HEK293 (cell line): ENCODE results near the gene CLCNKB.
A peak's percentile ranks its signal among the peaks of the same experiment; 100 is the strongest.

ENCODE experiments used
- GLIS1 ChIP-seq: fragments of 450-650 bp; formaldehyde crosslinking; IDR thresholded peaks from 2 replicates; pipeline ENCODE4 v1.5.1; 2016; ENCODE audit warnings: missing biosample characterization, missing genetic modification characterization
- KLF10 ChIP-seq: fragments of 450-650 bp; IDR thresholded peaks from 2 replicates; pipeline ENCODE4 v1.5.1; 2018; ENCODE audit warnings: missing biosample characterization, mild to moderate bottlenecking, missing genetic modification characterization
- OVOL3 ChIP-seq: fragments of 450-650 bp; formaldehyde crosslinking; IDR thresholded peaks from 2 replicates; pipeline ENCODE4 v1.5.1; 2016; ENCODE audit warnings: missing biosample characterization, missing genetic modification characterization
- REPIN1 ChIP-seq: fragments of 450-650 bp; formaldehyde crosslinking; IDR thresholded peaks from 2 replicates; pipeline ENCODE4 v1.5.1; 2017; ENCODE audit warnings: missing biosample characterization, missing genetic modification characterization, low read depth
- REST ChIP-seq: fragments of 450-650 bp; formaldehyde crosslinking; IDR thresholded peaks from 2 replicates; pipeline ENCODE4 v1.5.1; 2016; ENCODE audit warnings: missing biosample characterization, missing genetic modification characterization
- TRIM28 ChIP-seq: IDR thresholded peaks from 2 replicates; pipeline ENCODE4 v1.6.1; 2011; ENCODE audit warnings: low read length, control low read depth, borderline replicate concordance
- ZBTB17 ChIP-seq: fragments of 450-650 bp; formaldehyde crosslinking; IDR thresholded peaks from 2 replicates; pipeline ENCODE4 v1.5.1; 2016; ENCODE audit warnings: missing biosample characterization, missing genetic modification characterization
- ZBTB20 ChIP-seq: fragments of 450-650 bp; formaldehyde crosslinking; IDR thresholded peaks from 2 replicates; pipeline ENCODE4 v1.5.1; 2016; ENCODE audit warnings: missing biosample characterization, missing genetic modification characterization
- ZBTB8A ChIP-seq: fragments of 450-650 bp; formaldehyde crosslinking; IDR thresholded peaks from 2 replicates; pipeline ENCODE4 v1.5.1; 2016; ENCODE audit warnings: missing biosample characterization, missing genetic modification characterization
- ZEB2 ChIP-seq: fragments of 450-650 bp; formaldehyde crosslinking; IDR thresholded peaks from 2 replicates; pipeline ENCODE4 v1.5.1; 2016; ENCODE audit warnings: missing biosample characterization, missing genetic modification characterization
- ZFP41 ChIP-seq: fragments of 450-650 bp; formaldehyde crosslinking; IDR thresholded peaks from 2 replicates; pipeline ENCODE4 v1.5.1; 2016; ENCODE audit warnings: missing biosample characterization, missing genetic modification characterization, borderline replicate concordance
- ZNF114 ChIP-seq: fragments of 450-650 bp; formaldehyde crosslinking; IDR thresholded peaks from 2 replicates; pipeline ENCODE4 v1.5.0; 2017; ENCODE audit warnings: missing biosample characterization, missing genetic modification characterization
- ZNF133 ChIP-seq: fragments of 450-650 bp; formaldehyde crosslinking; IDR thresholded peaks from 2 replicates; pipeline ENCODE4 v1.5.1; 2016; ENCODE audit warnings: missing biosample characterization, missing genetic modification characterization
- ZNF221 ChIP-seq: fragments of 450-650 bp; formaldehyde crosslinking; IDR thresholded peaks from 2 replicates; pipeline ENCODE4 v1.5.1; 2017; ENCODE audit warnings: missing biosample characterization, missing genetic modification characterization, borderline replicate concordance
- ZNF266 ChIP-seq: fragments of 450-650 bp; formaldehyde crosslinking; IDR thresholded peaks from 2 replicates; pipeline ENCODE4 v1.5.1; 2016; ENCODE audit warnings: missing biosample characterization, missing genetic modification characterization, low read depth
- ZNF37A ChIP-seq: fragments of 450-650 bp; IDR thresholded peaks from 2 replicates; pipeline ENCODE4 v1.5.1; 2018; ENCODE audit warnings: missing biosample characterization, missing genetic modification characterization
- ZNF394 ChIP-seq: fragments of 450-650 bp; formaldehyde crosslinking; IDR thresholded peaks from 2 replicates; pipeline ENCODE4 v1.5.1; 2016; ENCODE audit warnings: missing biosample characterization, missing genetic modification characterization, mild to moderate bottlenecking, moderate library complexity, borderline replicate concordance
- ZNF416 ChIP-seq: fragments of 450-650 bp; formaldehyde crosslinking; IDR thresholded peaks from 2 replicates; pipeline ENCODE4 v1.5.1; 2016; ENCODE audit warnings: missing biosample characterization, missing genetic modification characterization
- ZNF510 ChIP-seq: fragments of 450-650 bp; formaldehyde crosslinking; IDR thresholded peaks from 2 replicates; pipeline ENCODE4 v1.5.1; 2018; ENCODE audit warnings: mild to moderate bottlenecking, missing genetic modification characterization, missing biosample characterization; ENCODE audit not compliant: insufficient replicate concordance
- ZNF548 ChIP-seq: fragments of 450-650 bp; formaldehyde crosslinking; IDR thresholded peaks from 2 replicates; pipeline ENCODE4 v1.5.1; 2016; ENCODE audit warnings: missing biosample characterization, missing genetic modification characterization
- ZNF623 ChIP-seq: fragments of 450-650 bp; formaldehyde crosslinking; IDR thresholded peaks from 2 replicates; pipeline ENCODE4 v1.5.1; 2016; ENCODE audit warnings: missing biosample characterization, missing genetic modification characterization
- ZNF626 ChIP-seq: fragments of 450-650 bp; sonication (Bioruptor Pico); formaldehyde crosslinking; IDR thresholded peaks from 2 replicates; pipeline ENCODE4 v1.5.1; 2018; ENCODE audit warnings: missing biosample characterization, missing genetic modification characterization, inconsistent platforms
- ZNF658 ChIP-seq: fragments of 450-650 bp; formaldehyde crosslinking; IDR thresholded peaks from 2 replicates; pipeline ENCODE4; 2016; ENCODE audit warnings: missing biosample characterization, missing genetic modification characterization
- ZNF747 ChIP-seq: fragments of 450-650 bp; formaldehyde crosslinking; IDR thresholded peaks from 2 replicates; pipeline ENCODE4 v1.5.1; 2016; ENCODE audit warnings: missing biosample characterization, missing genetic modification characterization
- ZNF791 ChIP-seq: fragments of 450-650 bp; formaldehyde crosslinking; IDR thresholded peaks from 2 replicates; pipeline ENCODE4 v1.5.1; 2016; ENCODE audit warnings: missing biosample characterization, missing genetic modification characterization
- ZNF792 ChIP-seq: fragments of 450-650 bp; formaldehyde crosslinking; IDR thresholded peaks from 2 replicates; pipeline ENCODE4 v1.5.1; 2016; ENCODE audit warnings: missing biosample characterization, missing genetic modification characterization
- TF ChIP-seq, protein P1 (sequence below): fragments of 450-650 bp; formaldehyde crosslinking; IDR thresholded peaks from 2 replicates; pipeline ENCODE4 v1.5.1; 2016; ENCODE audit warnings: missing biosample characterization, missing genetic modification characterization
- TF ChIP-seq, protein P2 (sequence below): fragments of 450-650 bp; formaldehyde crosslinking; IDR thresholded peaks from 2 replicates; pipeline ENCODE4 v1.5.1; 2016; ENCODE audit warnings: missing biosample characterization, missing genetic modification characterization
- TF ChIP-seq, protein P3 (sequence below): fragments of 450-650 bp; formaldehyde crosslinking; IDR thresholded peaks from 2 replicates; pipeline ENCODE4 v1.5.1; 2016; ENCODE audit warnings: missing biosample characterization, missing genetic modification characterization
- TF ChIP-seq, protein P4 (sequence below): fragments of 450-650 bp; formaldehyde crosslinking; IDR thresholded peaks from 2 replicates; pipeline ENCODE4 v1.5.1; 2017; ENCODE audit warnings: missing biosample characterization, missing genetic modification characterization
- TF ChIP-seq, protein P5 (sequence below): fragments of 450-650 bp; formaldehyde crosslinking; IDR thresholded peaks from 2 replicates; pipeline ENCODE4 v1.5.1; 2016; ENCODE audit warnings: missing biosample characterization, missing genetic modification characterization, borderline replicate concordance

The CLCNKB gene

GRCh38 chr1:16048573-16049189 lies 5.1 kb downstream of the CLCNKB start (continued):
- TF ChIP-seq REST (tag by site-specific recombination) (no peak), ZNF394 (tag by site-specific recombination) (no peak), ZNF548 (tag by site-specific recombination) (no peak), ZNF792 (tag by site-specific recombination) (no peak), ZNF510 (tag by site-specific recombination) (no peak), TRIM28 (no peak), ZBTB8A (peak; percentile 65), KLF10 (tag by site-specific recombination) (peak; percentile 80), ZNF114 (tag by site-specific recombination) (no peak), ZNF37A (tag by site-specific recombination) (no peak), ZNF221 (tag by site-specific recombination) (no peak), ZNF747 (no peak), ZNF623 (no peak), GLIS1 (tag by site-specific recombination) (peak; percentile 36; the same call in 1 of the 2 replicates), ZBTB20 (no peak), OVOL3 (no peak), ZNF416 (tag by site-specific recombination) (no peak), ZNF133 (tag by site-specific recombination) (no peak), ZNF791 (tag by site-specific recombination) (no peak), ZNF658 (tag by site-specific recombination) (no peak), ZNF626 (tag by site-specific recombination) (no peak), ZFP41 (tag by site-specific recombination) (no peak), ZEB2 (tag by site-specific recombination) (0 out of 2 replicates have a peak, but pooled peaks have one; percentile 16), ZBTB17 (no peak), REPIN1 (tag by site-specific recombination) (no peak), ZNF266 (tag by site-specific recombination) (no peak)
- TF ChIP-seq, protein P1, sequence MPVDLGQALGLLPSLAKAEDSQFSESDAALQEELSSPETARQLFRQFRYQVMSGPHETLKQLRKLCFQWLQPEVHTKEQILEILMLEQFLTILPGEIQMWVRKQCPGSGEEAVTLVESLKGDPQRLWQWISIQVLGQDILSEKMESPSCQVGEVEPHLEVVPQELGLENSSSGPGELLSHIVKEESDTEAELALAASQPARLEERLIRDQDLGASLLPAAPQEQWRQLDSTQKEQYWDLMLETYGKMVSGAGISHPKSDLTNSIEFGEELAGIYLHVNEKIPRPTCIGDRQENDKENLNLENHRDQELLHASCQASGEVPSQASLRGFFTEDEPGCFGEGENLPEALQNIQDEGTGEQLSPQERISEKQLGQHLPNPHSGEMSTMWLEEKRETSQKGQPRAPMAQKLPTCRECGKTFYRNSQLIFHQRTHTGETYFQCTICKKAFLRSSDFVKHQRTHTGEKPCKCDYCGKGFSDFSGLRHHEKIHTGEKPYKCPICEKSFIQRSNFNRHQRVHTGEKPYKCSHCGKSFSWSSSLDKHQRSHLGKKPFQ (tag by site-specific recombination), result no peak
- TF ChIP-seq, protein P2, sequence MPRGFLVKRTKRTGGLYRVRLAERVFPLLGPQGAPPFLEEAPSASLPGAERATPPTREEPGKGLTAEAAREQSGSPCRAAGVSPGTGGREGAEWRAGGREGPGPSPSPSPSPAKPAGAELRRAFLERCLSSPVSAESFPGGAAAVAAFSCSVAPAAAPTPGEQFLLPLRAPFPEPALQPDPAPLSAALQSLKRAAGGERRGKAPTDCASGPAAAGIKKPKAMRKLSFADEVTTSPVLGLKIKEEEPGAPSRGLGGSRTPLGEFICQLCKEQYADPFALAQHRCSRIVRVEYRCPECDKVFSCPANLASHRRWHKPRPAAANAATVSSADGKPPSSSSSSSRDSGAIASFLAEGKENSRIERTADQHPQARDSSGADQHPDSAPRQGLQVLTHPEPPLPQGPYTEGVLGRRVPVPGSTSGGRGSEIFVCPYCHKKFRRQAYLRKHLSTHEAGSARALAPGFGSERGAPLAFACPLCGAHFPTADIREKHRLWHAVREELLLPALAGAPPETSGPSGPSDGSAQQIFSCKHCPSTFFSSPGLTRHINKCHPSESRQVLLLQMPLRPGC, result no peak
- TF ChIP-seq, protein P3, sequence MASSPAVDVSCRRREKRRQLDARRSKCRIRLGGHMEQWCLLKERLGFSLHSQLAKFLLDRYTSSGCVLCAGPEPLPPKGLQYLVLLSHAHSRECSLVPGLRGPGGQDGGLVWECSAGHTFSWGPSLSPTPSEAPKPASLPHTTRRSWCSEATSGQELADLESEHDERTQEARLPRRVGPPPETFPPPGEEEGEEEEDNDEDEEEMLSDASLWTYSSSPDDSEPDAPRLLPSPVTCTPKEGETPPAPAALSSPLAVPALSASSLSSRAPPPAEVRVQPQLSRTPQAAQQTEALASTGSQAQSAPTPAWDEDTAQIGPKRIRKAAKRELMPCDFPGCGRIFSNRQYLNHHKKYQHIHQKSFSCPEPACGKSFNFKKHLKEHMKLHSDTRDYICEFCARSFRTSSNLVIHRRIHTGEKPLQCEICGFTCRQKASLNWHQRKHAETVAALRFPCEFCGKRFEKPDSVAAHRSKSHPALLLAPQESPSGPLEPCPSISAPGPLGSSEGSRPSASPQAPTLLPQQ (tag by site-specific recombination), result peak; percentile 31; the same call in 1 of the 2 replicates
- TF ChIP-seq, protein P4, sequence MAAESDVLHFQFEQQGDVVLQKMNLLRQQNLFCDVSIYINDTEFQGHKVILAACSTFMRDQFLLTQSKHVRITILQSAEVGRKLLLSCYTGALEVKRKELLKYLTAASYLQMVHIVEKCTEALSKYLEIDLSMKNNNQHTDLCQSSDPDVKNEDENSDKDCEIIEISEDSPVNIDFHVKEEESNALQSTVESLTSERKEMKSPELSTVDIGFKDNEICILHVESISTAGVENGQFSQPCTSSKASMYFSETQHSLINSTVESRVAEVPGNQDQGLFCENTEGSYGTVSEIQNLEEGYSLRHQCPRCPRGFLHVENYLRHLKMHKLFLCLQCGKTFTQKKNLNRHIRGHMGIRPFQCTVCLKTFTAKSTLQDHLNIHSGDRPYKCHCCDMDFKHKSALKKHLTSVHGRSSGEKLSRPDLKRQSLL, result no peak
- TF ChIP-seq, protein P5, sequence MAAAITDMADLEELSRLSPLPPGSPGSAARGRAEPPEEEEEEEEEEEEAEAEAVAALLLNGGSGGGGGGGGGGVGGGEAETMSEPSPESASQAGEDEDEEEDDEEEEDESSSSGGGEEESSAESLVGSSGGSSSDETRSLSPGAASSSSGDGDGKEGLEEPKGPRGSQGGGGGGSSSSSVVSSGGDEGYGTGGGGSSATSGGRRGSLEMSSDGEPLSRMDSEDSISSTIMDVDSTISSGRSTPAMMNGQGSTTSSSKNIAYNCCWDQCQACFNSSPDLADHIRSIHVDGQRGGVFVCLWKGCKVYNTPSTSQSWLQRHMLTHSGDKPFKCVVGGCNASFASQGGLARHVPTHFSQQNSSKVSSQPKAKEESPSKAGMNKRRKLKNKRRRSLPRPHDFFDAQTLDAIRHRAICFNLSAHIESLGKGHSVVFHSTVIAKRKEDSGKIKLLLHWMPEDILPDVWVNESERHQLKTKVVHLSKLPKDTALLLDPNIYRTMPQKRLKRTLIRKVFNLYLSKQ, result no peak
